ENCODE data around the gene ELP4. TPM values are rescaled to one million over a fixed set of nuclear protein-coding genes. Genes with fewer than 3 reads are reported as not detected.

Gene ELP4
- total and polyA plus RNA-seq, 9 of the 15 experiments (the other 6 are each of a cell fraction or from before 2014, with no cell fraction given) = 24.1 to 60.3 (median 38.7) TPM

- TF ChIP-seq CEBPG (CRISPR knock-in tag; IDR thresholded peaks at IDR 0.05) = 0 out of 2 replicates have a peak, but pooled peaks have one; percentile 34
- no peak for TF ChIP-seq CEBPG (tag; conservative IDR thresholded peaks at IDR 0.05 in 1 of 2, IDR thresholded peaks at IDR 0.05 in 1 of 2)
- no peak for TF ChIP-seq SOX6 (IDR thresholded peaks at IDR 0.05)
- TF ChIP-seq, protein P1, sequence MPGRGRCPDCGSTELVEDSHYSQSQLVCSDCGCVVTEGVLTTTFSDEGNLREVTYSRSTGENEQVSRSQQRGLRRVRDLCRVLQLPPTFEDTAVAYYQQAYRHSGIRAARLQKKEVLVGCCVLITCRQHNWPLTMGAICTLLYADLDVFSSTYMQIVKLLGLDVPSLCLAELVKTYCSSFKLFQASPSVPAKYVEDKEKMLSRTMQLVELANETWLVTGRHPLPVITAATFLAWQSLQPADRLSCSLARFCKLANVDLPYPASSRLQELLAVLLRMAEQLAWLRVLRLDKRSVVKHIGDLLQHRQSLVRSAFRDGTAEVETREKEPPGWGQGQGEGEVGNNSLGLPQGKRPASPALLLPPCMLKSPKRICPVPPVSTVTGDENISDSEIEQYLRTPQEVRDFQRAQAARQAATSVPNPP (IDR thresholded peaks at IDR 0.05; ENCODE audit: borderline replicate concordance, insufficient read depth, insufficient read length) = no peak
- TF ChIP-seq KLF1 (tag; IDR thresholded peaks at IDR 0.05) = no peak
- no peak for TF ChIP-seq ZNF76 (CRISPR knock-in tag; IDR thresholded peaks at IDR 0.05; ENCODE audit: borderline replicate concordance)
- TF ChIP-seq TEAD2 (tag; IDR thresholded peaks at IDR 0.05) = no peak
- no peak for TF ChIP-seq PBX2 (CRISPR knock-in tag; IDR thresholded peaks at IDR 0.05; ENCODE audit: low read depth)
- TF ChIP-seq PBX2 (tag; conservative IDR thresholded peaks at IDR 0.05; ENCODE audit: low read depth) = no peak
- no peak for TF ChIP-seq SRSF7 (optimal IDR thresholded peaks at IDR 0.05; ENCODE audit: low read depth, low read length)
- no peak for TF ChIP-seq XRCC4 (IDR thresholded peaks at IDR 0.05; ENCODE audit: extremely low read depth, insufficient read depth, insufficient read length)
- no peak for TF ChIP-seq PTTG1 (tag; IDR thresholded peaks at IDR 0.05; ENCODE audit: low read depth)
- no peak for TF ChIP-seq HNRNPUL1 (IDR thresholded peaks at IDR 0.05; ENCODE audit: low read length)
- TF ChIP-seq TAF1 (IDR thresholded peaks at IDR 0.05; ENCODE audit: control insufficient read depth, extremely low read depth, insufficient read depth, low read length, severe bottlenecking) = no peak
- TF ChIP-seq CHCHD3 (CRISPR knock-in tag; IDR thresholded peaks at IDR 0.05) = no peak
- TF ChIP-seq NR4A1 (CRISPR knock-in tag; IDR thresholded peaks at IDR 0.05) = no peak
- no peak for TF ChIP-seq NR4A1 (tag; IDR thresholded peaks at IDR 0.05)
- TF ChIP-seq, protein P2, sequence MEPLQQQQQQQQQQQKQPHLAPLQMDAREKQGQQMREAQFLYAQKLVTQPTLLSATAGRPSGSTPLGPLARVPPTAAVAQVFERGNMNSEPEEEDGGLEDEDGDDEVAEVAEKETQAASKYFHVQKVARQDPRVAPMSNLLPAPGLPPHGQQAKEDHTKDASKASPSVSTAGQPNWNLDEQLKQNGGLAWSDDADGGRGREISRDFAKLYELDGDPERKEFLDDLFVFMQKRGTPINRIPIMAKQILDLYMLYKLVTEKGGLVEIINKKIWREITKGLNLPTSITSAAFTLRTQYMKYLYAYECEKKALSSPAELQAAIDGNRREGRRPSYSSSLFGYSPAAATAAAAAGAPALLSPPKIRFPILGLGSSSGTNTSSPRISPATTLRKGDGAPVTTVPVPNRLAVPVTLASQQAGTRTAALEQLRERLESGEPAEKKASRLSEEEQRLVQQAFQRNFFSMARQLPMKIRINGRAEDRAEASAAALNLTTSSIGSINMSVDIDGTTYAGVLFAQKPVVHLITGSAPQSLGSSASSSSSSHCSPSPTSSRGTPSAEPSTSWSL (CRISPR knock-in tag; IDR thresholded peaks at IDR 0.05; ENCODE audit: borderline replicate concordance) = no peak
- no peak for TF ChIP-seq SRF (CRISPR knock-in tag; IDR thresholded peaks at IDR 0.05)
- no peak for TF ChIP-seq ZEB2 (IDR thresholded peaks at IDR 0.05)
- no peak for TF ChIP-seq ZNF146 (CRISPR knock-in tag; IDR thresholded peaks at IDR 0.05; ENCODE audit: unreplicated experiment)
- TF ChIP-seq MXI1 (IDR thresholded peaks at IDR 0.05; ENCODE audit: low read depth, low read length) = no peak
These were observed 307.6 kb downstream of the ELP4 start (continued) for GRCh38 chr11:31817054-31817620.

Data from K562 (cell line).